H1 (cell line): ENCODE results near the gene PLA2G1B. TPM values are rescaled to one million over a fixed set of nuclear protein-coding genes. Genes with fewer than 3 reads are reported as not detected.

ENCODE experiments used
- CHD1 ChIP-seq: IDR thresholded peaks from 2 replicates; pipeline ENCODE4 v1.6.1; 2012; ENCODE audit warnings: low read depth, low read length, improper control_type of control experiment
- KDM4A ChIP-seq: IDR thresholded peaks from one replicate; pipeline ENCODE4 v1.7.1; 2012; ENCODE audit warnings: low read depth, mild to moderate bottlenecking, moderate library complexity, low read length, inconsistent platforms; ENCODE audit not compliant: severe bottlenecking
- SP1 ChIP-seq: IDR thresholded peaks from 2 replicates; pipeline ENCODE4 v1.6.1; 2011; ENCODE audit warnings: low read depth, low read length
- polyA plus RNA-seq, 7 experiments: library from polyadenylated mRNA; depleted of rRNA in 3 of 7; stranded (reverse) in 5 of 7; unstranded in 2 of 7; fragments of >200 nt in 5 of 7; fragments of 200-250 nt in 2 of 7; gene quantifications; 1 replicate in 5 of 7; 2 replicates in 1 of 7; 4 replicates in 1 of 7; pipeline versions ENCODE4 v1.2.1 to v1.2.3, GENCODE V29; 2011 to 2013; ENCODE audit warnings: missing spikeins in 2 of 7, mixed read lengths in 2 of 7
- total RNA-seq: library from RNA; stranded (reverse); fragmentation: NEBNext Ultra II Directional; extraction: Animal tissue kit (Norgen Biotek cat#: 25700); gene quantifications from 2 replicates; pipeline ENCODE4 v1.2.1, GENCODE V29; 2021

Gene PLA2G1B
- total and polyA plus RNA-seq, 2 of the 8 experiments (the other 6 are each of a cell fraction or from before 2014, with no cell fraction given): not detected

DNA sequence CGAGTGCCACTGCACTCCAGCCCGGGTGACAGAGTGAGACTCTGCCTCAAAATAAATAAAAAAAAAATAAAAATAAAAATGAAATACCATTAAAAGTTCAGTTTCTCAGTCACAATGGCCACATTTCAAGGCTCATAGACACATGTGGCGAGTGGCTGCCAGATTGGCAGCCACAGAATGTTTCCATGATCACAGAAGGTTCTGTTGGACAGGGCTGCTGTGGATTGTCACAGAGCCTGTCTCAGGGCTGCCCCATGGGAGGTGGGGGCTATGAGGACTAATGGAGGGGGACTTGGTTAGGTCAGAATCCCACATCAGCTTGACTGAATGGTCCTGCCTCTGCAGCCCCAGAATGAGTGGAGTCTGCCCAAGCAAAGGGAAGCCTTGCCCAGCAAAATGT lies 3.8 kb upstream of the PLA2G1B start (continued):
- TF ChIP-seq CHD1 (no peak), SP1 (no peak), KDM4A (no peak)
